Mesenchymal stem cell (in vitro differentiated cells and primary cell): Measurements from ENCODE around the gene LMO1.
A peak's percentile ranks its signal among the peaks of the same experiment; 100 is the strongest.

Source experiments
- DNase-seq: peaks from one replicate; pipeline ENCODE4 v3.0.0-alpha.2; 2013
- H2AFZ ChIP-seq: one replicate; pipeline ENCODE4 v1.6.1; 2013; ENCODE audit warnings: low read depth, mild to moderate bottlenecking, control low read depth, inconsistent platforms, low read length, moderate library complexity
- H2AK5ac ChIP-seq: 2 replicates; pipeline ENCODE4 v1.6.1; 2013; ENCODE audit warnings: low read length, moderate library complexity, mild to moderate bottlenecking, inconsistent platforms; ENCODE audit not compliant: severe bottlenecking
- H2BK120ac ChIP-seq: one replicate; pipeline ENCODE4 v1.6.1; 2013; ENCODE audit warnings: low read depth, mild to moderate bottlenecking, inconsistent platforms, low read length, moderate library complexity
- H2BK12ac ChIP-seq, 2 experiments: one replicate each; pipeline ENCODE4 v1.6.1; 2013; ENCODE audit warnings: inconsistent platforms in 2 of 2, low read length in 2 of 2, mild to moderate bottlenecking in 2 of 2, moderate library complexity in 2 of 2, control low read depth in 1 of 2
- H2BK15ac ChIP-seq: one replicate; pipeline ENCODE4 v1.6.1; 2013; ENCODE audit warnings: mild to moderate bottlenecking, low read depth, inconsistent platforms; ENCODE audit not compliant: poor library complexity, severe bottlenecking
- H2BK5ac ChIP-seq: 2 replicates; pipeline ENCODE4 v1.6.1; 2013; ENCODE audit warnings: low read depth, mild to moderate bottlenecking, low read length, control low read depth, inconsistent platforms; ENCODE audit not compliant: poor library complexity, severe bottlenecking
- H3K14ac ChIP-seq, 2 experiments: one replicate each; pipeline ENCODE4 v1.6.1; 2013; ENCODE audit warnings: inconsistent platforms in 2 of 2, low read length in 2 of 2, control low read depth in 1 of 2, mild to moderate bottlenecking in 1 of 2, moderate library complexity in 1 of 2
- H3K18ac ChIP-seq, 2 experiments: one replicate each; pipeline ENCODE4 v1.6.1; 2013; ENCODE audit warnings: inconsistent platforms in 2 of 2, low read length in 2 of 2, control low read depth in 1 of 2, low read depth in 1 of 2, mild to moderate bottlenecking in 1 of 2
- H3K23ac ChIP-seq, 2 experiments: one replicate each; pipeline ENCODE4 v1.6.1; 2013; ENCODE audit warnings: inconsistent platforms in 2 of 2, low read length in 2 of 2, mild to moderate bottlenecking in 2 of 2, moderate library complexity in 2 of 2, control low read depth in 1 of 2
- H3K27ac ChIP-seq: 2 replicates; pipeline ENCODE4 v1.5.1; 2013; ENCODE audit warnings: mild to moderate bottlenecking, moderate library complexity, low read length, control low read depth, inconsistent platforms; ENCODE audit not compliant: poor library complexity, severe bottlenecking
- H3K27me3 ChIP-seq, 2 experiments: 2 replicates each; pipeline versions ENCODE4 v1.6.1 to v1.7.0; 2013; ENCODE audit warnings: low read length in 2 of 2, mild to moderate bottlenecking in 2 of 2, moderate library complexity in 2 of 2, control low read depth in 1 of 2, inconsistent platforms in 1 of 2; ENCODE audit not compliant: control insufficient read depth in 1 of 2, insufficient read depth in 1 of 2
- H3K36me3 ChIP-seq, 2 experiments: 2 replicates each; pipeline versions ENCODE4 v1.6.1 to v1.7.0; 2013; ENCODE audit warnings: low read length in 2 of 2, control low read depth in 1 of 2, inconsistent platforms in 1 of 2, low read depth in 1 of 2, mild to moderate bottlenecking in 1 of 2; ENCODE audit not compliant: insufficient read depth in 2 of 2, control insufficient read depth in 1 of 2
- H3K4ac ChIP-seq, 2 experiments: one replicate each; pipeline ENCODE4 v1.6.1; 2013; ENCODE audit warnings: inconsistent platforms in 2 of 2, low read length in 2 of 2, mild to moderate bottlenecking in 2 of 2, moderate library complexity in 2 of 2, control low read depth in 1 of 2, low read depth in 1 of 2
- H3K4me1 ChIP-seq: 2 replicates; pipeline ENCODE4 v1.6.1; 2013; ENCODE audit warnings: low read depth, low read length, control low read depth; ENCODE audit not compliant: control insufficient read depth, insufficient read depth
- H3K4me2 ChIP-seq: 2 replicates; pipeline ENCODE4 v1.6.1; 2013; ENCODE audit warnings: low read length, mild to moderate bottlenecking, inconsistent platforms; ENCODE audit not compliant: poor library complexity, severe bottlenecking
- H3K4me3 ChIP-seq, 2 experiments: 2 replicates each; pipeline versions ENCODE4 v1.5.1 to v1.7.0; 2013; ENCODE audit warnings: low read length in 2 of 2, mild to moderate bottlenecking in 2 of 2, control low read depth in 1 of 2, low read depth in 1 of 2; ENCODE audit not compliant: insufficient read depth in 1 of 2
- H3K79me1 ChIP-seq: replicated peaks from 2 replicates; pipeline ENCODE4 v1.6.1; 2013; ENCODE audit warnings: mild to moderate bottlenecking, control low read depth, low read length, inconsistent platforms; ENCODE audit not compliant: poor library complexity, severe bottlenecking
- H3K9ac ChIP-seq: 2 replicates; pipeline ENCODE4 v1.7.0; 2013; ENCODE audit warnings: mild to moderate bottlenecking, low read length, moderate library complexity
- H3K9me3 ChIP-seq: 2 replicates; pipeline ENCODE4 v1.7.0; 2013; ENCODE audit warnings: mild to moderate bottlenecking, low read length; ENCODE audit not compliant: control insufficient read depth
- H4K8ac ChIP-seq: one replicate; pipeline ENCODE4 v1.6.1; 2013; ENCODE audit warnings: inconsistent platforms, mild to moderate bottlenecking, low read length, moderate library complexity
- H4K91ac ChIP-seq: one replicate; pipeline ENCODE4 v1.6.1; 2013; ENCODE audit warnings: mild to moderate bottlenecking, low read length, inconsistent platforms
- WGBS: methylation state at CpG from one replicate; pipeline ENCODE4 v1.1.7; 2013; ENCODE audit warnings: mixed read lengths; 5-methylcytosine and 5-hydroxymethylcytosine counted together

The LMO1 gene

GRCh38 chr11:8262552-8263108 lies 1.0 kb downstream of the LMO1 start:
- Histone ChIP-seq H2BK15ac (no peak overlapping the region), H3K9me3 (no peaks in the 10 kb centered on the region), H3K23ac (no peak overlapping the region), H3K27ac (no peak overlapping the region), H3K4me1 (peaks cover 12% of the 10 kb centered on the region), H3K14ac (no peak overlapping the region), H3K27me3 (peaks cover 71 to 91% of the 10 kb centered on the region in 2 experiments), H3K4me2 (peak overlapping the region; percentile 69), H3K4me3 (peak overlapping the region; percentile 49 to 70), H2BK120ac (no peak overlapping the region), H3K79me1 (no peaks in the 10 kb centered on the region), H3K36me3 (no peaks in the 10 kb centered on the region), H4K91ac (no peak overlapping the region), H2AK5ac (no peak overlapping the region), H2BK12ac (no peak overlapping the region), H3K4ac (no peak overlapping the region), H3K9ac (peak overlapping the region; percentile 41), H3K18ac (no peak overlapping the region), H2BK5ac (no peak overlapping the region), H2AFZ (no peak overlapping the region), H4K8ac (no peak overlapping the region)
- under 1% methylated on average over 31 of the region's 66 CpGs for WGBS
- peak; percentile 70 for DNase-seq

- Histone ChIP-seq H4K8ac (no peak overlapping the region), H3K9ac (peak overlapping the region; percentile 41), H3K4me2 (no peak overlapping the region), H3K36me3 (no peaks in the 10 kb centered on the region), H3K79me1 (no peaks in the 10 kb centered on the region), H3K18ac (no peak overlapping the region), H3K4ac (no peak overlapping the region), H3K9me3 (no peaks in the 10 kb centered on the region), H3K23ac (no peak overlapping the region), H3K27me3 (peaks cover 69 to 90% of the 10 kb centered on the region in 2 experiments), H2BK5ac (no peak overlapping the region), H2BK12ac (no peak overlapping the region), H3K4me3 (peak overlapping the region in 1 of 2 experiments; percentile 70), H2BK120ac (no peak overlapping the region), H4K91ac (no peak overlapping the region), H3K4me1 (peaks cover 12% of the 10 kb centered on the region), H2AK5ac (no peak overlapping the region), H2BK15ac (no peak overlapping the region), H3K27ac (no peak overlapping the region), H2AFZ (no peak overlapping the region), H3K14ac (no peak overlapping the region)
- DNase-seq: no peak
- WGBS: 35% methylated on average over 12 of the region's 12 CpGs
Measured at GRCh38 chr11:8261921-8262551, 1.6 kb downstream of the LMO1 start.

- H3K27me3 ChIP-seq: peaks cover 67 to 83% of the 10 kb centered on the region in 2 experiments
- no peak overlapping the region for H4K91ac ChIP-seq
- H2BK12ac ChIP-seq: no peak overlapping the region
- no peak overlapping the region for H2BK5ac ChIP-seq
- no peaks in the 10 kb centered on the region for H3K36me3 ChIP-seq
- H3K23ac ChIP-seq: no peak overlapping the region
- H3K14ac ChIP-seq: no peak overlapping the region
- no peak overlapping the region for H4K8ac ChIP-seq
- no peak overlapping the region for H3K4me3 ChIP-seq
- 80% methylated on average over 2 of the region's 2 CpGs for WGBS
- peaks cover 12% of the 10 kb centered on the region for H3K4me1 ChIP-seq
- H3K9me3 ChIP-seq: no peaks in the 10 kb centered on the region
- no peak overlapping the region for H3K18ac ChIP-seq
- no peak overlapping the region for H3K27ac ChIP-seq
- H2AFZ ChIP-seq: no peak overlapping the region
- DNase-seq: no peak
- H3K4ac ChIP-seq: no peak overlapping the region
- no peak overlapping the region for H3K9ac ChIP-seq
- H2BK120ac ChIP-seq: no peak overlapping the region
- no peak overlapping the region for H3K4me2 ChIP-seq
- H2AK5ac ChIP-seq: no peak overlapping the region
- no peaks in the 10 kb centered on the region for H3K79me1 ChIP-seq
- H2BK15ac ChIP-seq: no peak overlapping the region
Measured at GRCh38 chr11:8261291-8261690, 2.4 kb downstream of the LMO1 start.

- Histone ChIP-seq H3K4ac (no peak overlapping the region), H2BK5ac (no peak overlapping the region), H3K27me3 (peaks cover 60 to 74% of the 10 kb centered on the region in 2 experiments), H2BK15ac (no peak overlapping the region), H2AK5ac (no peak overlapping the region), H2AFZ (no peak overlapping the region), H3K4me2 (no peak overlapping the region), H3K4me1 (peaks cover 12% of the 10 kb centered on the region), H3K79me1 (no peaks in the 10 kb centered on the region), H2BK12ac (no peak overlapping the region), H3K9ac (no peak overlapping the region), H3K14ac (no peak overlapping the region), H3K23ac (no peak overlapping the region), H3K18ac (no peak overlapping the region), H3K36me3 (no peaks in the 10 kb centered on the region), H4K8ac (no peak overlapping the region), H3K4me3 (no peak overlapping the region), H2BK120ac (no peak overlapping the region), H3K27ac (no peak overlapping the region), H4K91ac (no peak overlapping the region), H3K9me3 (no peaks in the 10 kb centered on the region)
- WGBS: 82% methylated on average over 19 of the region's 20 CpGs
- DNase-seq: no peak
Measured at GRCh38 chr11:8260202-8260966, 3.3 kb downstream of the LMO1 start.
